Activated T-cell treated with anti-CD3 and anti-CD28 coated beads for 24 hours (primary cell): ENCODE measurements around the gene DERL2.
"Not testable (repeated sequence)": the region's sequence is repeated elsewhere in the genome, so short reads cannot be mapped to it uniquely, and the experiment has no call there.

Experiments
- DNase-seq: peaks from one replicate; pipeline ENCODE4 v3.0.0-alpha.2; 2020; ENCODE audit warnings: low read depth

DERL2 gene

GRCh38 chr17:5437721-5438317 is 48.2 kb downstream of the DERL2 start:
- DNase-seq, result no peak

GRCh38 chr17:5435781-5436315 is 50.1 kb downstream of the DERL2 start:
- not testable (repeated sequence) for DNase-seq

- DNase-seq, result no peak
Observed at GRCh38 chr17:5434984-5435383, 51.0 kb downstream of the DERL2 start.

GRCh38 chr17:5431949-5432556 is 53.9 kb downstream of the DERL2 start:
- no peak for DNase-seq

- DNase-seq, result not testable (repeated sequence)
Observed at GRCh38 chr17:5431234-5431633, 54.7 kb downstream of the DERL2 start.

- no peak for DNase-seq
Observed at GRCh38 chr17:5430413-5430999, 55.5 kb downstream of the DERL2 start.

GRCh38 chr17:5429191-5429887 is 56.6 kb downstream of the DERL2 start:
- DNase-seq, result no peak

GRCh38 chr17:5425826-5426225 is 60.2 kb downstream of the DERL2 start:
- DNase-seq, result no peak

GRCh38 chr17:5424909-5425308 is 61.1 kb downstream of the DERL2 start:
- DNase-seq, result no peak

- no peak for DNase-seq
Observed at GRCh38 chr17:5422505-5422904, 63.5 kb downstream of the DERL2 start.
